Thoracic aorta (tissue), 2 donors: ENCODE results near the gene TRPV5. TPM values are rescaled to one million over a fixed set of nuclear protein-coding genes. Genes with fewer than 3 reads are reported as not detected.

Experiments used
- ATAC-seq: fragments of 150-250 bp; one replicate; pipeline ENCODE4 v1.8.0; 2017; ENCODE audit warnings: low read depth; ENCODE audit not compliant: insufficient number of reproducible peaks, low FRiP score
- DNase-seq: peaks from one replicate; pipeline ENCODE4 v3.0.0-alpha.2; 2020; ENCODE audit warnings: low spot score
- H3K27ac ChIP-seq, 2 donors: fragments of 200-600 bp; sonication (generic); 1 replicate in 1 of 2; 2 replicates in 1 of 2; pipeline ENCODE4 v1.5.1; 2016; ENCODE audit warnings: mild to moderate bottlenecking in 2 of 2, moderate library complexity in 2 of 2
- H3K27me3 ChIP-seq: fragments of 200-600 bp; sonication (generic); replicated peaks from 2 replicates; pipeline ENCODE4 v1.6.0; 2016; ENCODE audit warnings: mild to moderate bottlenecking; ENCODE audit not compliant: insufficient read depth
- H3K36me3 ChIP-seq: fragments of 200-600 bp; sonication (generic); one replicate; pipeline ENCODE4 v1.5.1; 2016
- H3K4me1 ChIP-seq, 2 donors: fragments of 200-600 bp; sonication (generic); 1 replicate in 1 of 2; 2 replicates in 1 of 2; pipeline versions ENCODE4 v1.5.1 to v1.6.0; 2016; ENCODE audit warnings: low read depth in 2 of 2, mild to moderate bottlenecking in 1 of 2; ENCODE audit not compliant: control insufficient read depth in 1 of 2
- H3K4me3 ChIP-seq: fragments of 200-600 bp; sonication (generic); 2 replicates; pipeline ENCODE4 v1.5.1; 2016; ENCODE audit warnings: mild to moderate bottlenecking
- H3K9me3 ChIP-seq: fragments of 200-600 bp; sonication (generic); 2 replicates; pipeline ENCODE4 v1.5.1; 2016
- total RNA-seq, 2 donors: library from RNA; depleted of rRNA; stranded (reverse); fragments of >200 nt; gene quantifications; one replicate each; pipeline versions ENCODE4 v1.1.0 to v1.2.3, GENCODE V29; 2016
- TF ChIP-seq, protein P1 (sequence below): fragments of 200-600 bp; sonication (generic); IDR thresholded peaks from one replicate; pipeline ENCODE4 v1.5.1; 2019; ENCODE audit warnings: antibody characterized with exemption

Gene TRPV5
- total RNA-seq, 2 donors from 2014 or later: not detected

DNA sequence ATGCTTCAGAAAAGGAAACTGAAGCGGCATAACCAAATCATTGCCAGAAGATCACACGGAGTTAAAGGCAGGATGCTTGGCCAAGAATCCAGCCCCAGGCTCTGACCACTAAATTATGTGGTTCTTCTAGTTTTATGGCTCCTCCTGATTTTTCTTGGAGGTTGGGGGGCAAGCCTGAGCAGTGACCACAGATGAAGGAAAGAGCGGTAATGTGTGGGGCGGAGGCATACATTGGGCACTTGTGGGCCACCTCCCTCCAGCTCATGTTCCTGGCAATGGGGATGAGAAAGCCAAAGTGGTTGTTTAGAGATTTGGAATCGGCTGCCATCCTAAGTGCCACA, 51.2 kb downstream of the TRPV5 start:
- H3K36me3 ChIP-seq: no peaks in the 10 kb centered on the region
- H3K4me1 ChIP-seq: peaks cover 0 to 5% of the 10 kb centered on the region in 2 donors
- no peak overlapping the region for H3K4me3 ChIP-seq
- TF ChIP-seq, protein P1, sequence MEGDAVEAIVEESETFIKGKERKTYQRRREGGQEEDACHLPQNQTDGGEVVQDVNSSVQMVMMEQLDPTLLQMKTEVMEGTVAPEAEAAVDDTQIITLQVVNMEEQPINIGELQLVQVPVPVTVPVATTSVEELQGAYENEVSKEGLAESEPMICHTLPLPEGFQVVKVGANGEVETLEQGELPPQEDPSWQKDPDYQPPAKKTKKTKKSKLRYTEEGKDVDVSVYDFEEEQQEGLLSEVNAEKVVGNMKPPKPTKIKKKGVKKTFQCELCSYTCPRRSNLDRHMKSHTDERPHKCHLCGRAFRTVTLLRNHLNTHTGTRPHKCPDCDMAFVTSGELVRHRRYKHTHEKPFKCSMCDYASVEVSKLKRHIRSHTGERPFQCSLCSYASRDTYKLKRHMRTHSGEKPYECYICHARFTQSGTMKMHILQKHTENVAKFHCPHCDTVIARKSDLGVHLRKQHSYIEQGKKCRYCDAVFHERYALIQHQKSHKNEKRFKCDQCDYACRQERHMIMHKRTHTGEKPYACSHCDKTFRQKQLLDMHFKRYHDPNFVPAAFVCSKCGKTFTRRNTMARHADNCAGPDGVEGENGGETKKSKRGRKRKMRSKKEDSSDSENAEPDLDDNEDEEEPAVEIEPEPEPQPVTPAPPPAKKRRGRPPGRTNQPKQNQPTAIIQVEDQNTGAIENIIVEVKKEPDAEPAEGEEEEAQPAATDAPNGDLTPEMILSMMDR: no peak
- H3K9me3 ChIP-seq: no peaks in the 10 kb centered on the region
- no peak for DNase-seq
- ATAC-seq: no peak
- no peaks in the 10 kb centered on the region for H3K27me3 ChIP-seq
- no peak overlapping the region for H3K27ac ChIP-seq

DNA sequence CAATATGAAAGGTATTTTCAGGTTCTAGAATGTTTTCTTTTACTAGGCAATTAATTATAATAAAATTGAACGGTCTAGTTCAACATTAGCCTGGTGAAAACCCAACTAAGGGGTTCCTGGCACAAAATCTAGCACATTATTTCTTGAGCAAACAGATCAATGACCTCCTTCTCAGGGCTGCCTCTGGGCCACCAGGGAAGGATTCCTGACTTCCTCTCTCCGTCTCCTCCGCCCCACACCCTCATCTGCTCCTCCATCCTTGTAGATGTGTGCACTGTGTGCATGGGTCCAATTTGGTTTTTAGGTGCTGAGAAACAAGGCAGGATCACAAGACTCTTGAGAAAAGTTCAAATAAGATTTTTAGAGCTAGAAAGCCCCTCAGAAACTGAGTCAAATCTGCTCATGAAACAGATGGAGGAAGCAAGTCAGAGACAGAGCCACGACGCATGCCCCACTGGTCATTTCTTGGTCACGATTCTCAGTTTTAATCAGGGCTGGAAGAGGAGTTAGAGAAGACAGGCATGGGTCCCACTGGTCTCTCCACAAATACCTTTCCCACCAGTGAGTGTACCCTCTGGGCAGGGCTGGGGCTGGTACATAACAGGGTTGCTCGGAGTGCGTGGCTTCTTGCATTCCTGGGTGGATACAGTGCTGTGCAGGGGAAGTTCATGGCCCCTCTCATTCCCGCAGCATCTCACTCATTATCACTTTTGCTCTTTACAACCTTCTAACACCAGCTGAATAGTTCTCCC, 51.8 kb downstream of the TRPV5 start:
- Histone ChIP-seq H3K4me3 (no peak overlapping the region), H3K36me3 (no peaks in the 10 kb centered on the region), H3K27ac (no peak overlapping the region), H3K9me3 (no peaks in the 10 kb centered on the region), H3K4me1 (peaks cover 0 to 5% of the 10 kb centered on the region in 2 donors), H3K27me3 (no peaks in the 10 kb centered on the region)
- TF ChIP-seq, protein P1: no peak
- no peak for DNase-seq
- ATAC-seq: no peak

DNA sequence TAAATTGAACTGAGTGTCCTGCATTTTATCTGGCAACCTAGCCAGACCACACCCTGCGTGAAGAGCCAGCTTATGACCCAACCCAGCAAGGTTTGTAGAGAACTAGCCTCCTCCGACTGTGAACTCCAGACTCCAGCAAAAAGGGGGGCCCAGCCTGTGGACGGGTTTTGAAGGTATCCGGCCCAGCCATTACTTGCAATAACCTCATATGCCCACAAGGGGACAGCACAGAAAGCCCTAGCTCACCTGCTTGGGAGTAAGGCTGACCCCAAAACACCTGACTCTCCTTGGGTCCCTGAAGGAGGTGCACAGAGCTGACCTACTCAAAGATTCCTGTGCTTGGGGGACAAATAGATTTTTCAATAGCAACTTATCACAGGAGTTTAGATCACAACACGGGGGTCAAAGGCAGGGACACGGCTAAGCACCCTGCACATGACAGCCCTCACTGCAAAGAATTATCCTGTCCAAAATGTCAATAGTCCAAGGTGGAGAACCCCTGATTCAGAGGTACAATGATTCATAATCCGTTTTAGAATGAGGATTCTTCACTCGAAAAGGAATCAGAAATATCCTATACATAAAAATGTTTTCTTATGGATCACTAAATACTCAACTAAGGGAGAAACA, 52.6 kb downstream of the TRPV5 start:
- DNase-seq: no peak
- Histone ChIP-seq H3K9me3 (no peaks in the 10 kb centered on the region), H3K4me3 (no peak overlapping the region), H3K27ac (no peak overlapping the region), H3K4me1 (peaks cover 0 to 5% of the 10 kb centered on the region in 2 donors), H3K27me3 (no peaks in the 10 kb centered on the region), H3K36me3 (no peaks in the 10 kb centered on the region)
- TF ChIP-seq, protein P1: peak; percentile 47
- no peak for ATAC-seq

DNA sequence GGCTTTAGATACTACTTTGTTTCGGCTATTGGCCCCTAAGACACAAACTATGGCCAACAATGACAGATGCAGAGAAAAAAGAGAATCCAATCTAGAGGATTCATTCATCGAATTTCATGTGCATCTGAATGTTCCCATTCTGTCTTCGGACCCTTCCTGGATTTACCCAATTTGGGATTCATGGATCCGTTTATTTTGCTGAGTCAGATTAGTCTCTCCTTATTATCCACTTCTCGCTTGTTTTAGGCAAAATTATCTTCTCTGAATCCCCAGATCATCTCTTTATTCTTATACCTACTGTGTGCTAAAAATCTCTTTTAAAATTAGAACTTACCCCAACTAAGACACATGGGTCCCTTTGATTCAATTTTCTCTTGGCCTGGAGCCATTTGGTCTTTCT, 54.5 kb downstream of the TRPV5 start:
- no peaks in the 10 kb centered on the region for H3K36me3 ChIP-seq
- no peak overlapping the region for H3K27ac ChIP-seq
- no peaks in the 10 kb centered on the region for H3K4me1 ChIP-seq
- no peaks in the 10 kb centered on the region for H3K27me3 ChIP-seq
- TF ChIP-seq, protein P1: no peak
- H3K4me3 ChIP-seq: no peak overlapping the region
- H3K9me3 ChIP-seq: no peaks in the 10 kb centered on the region
- ATAC-seq (no peak), DNase-seq (no peak)

DNA sequence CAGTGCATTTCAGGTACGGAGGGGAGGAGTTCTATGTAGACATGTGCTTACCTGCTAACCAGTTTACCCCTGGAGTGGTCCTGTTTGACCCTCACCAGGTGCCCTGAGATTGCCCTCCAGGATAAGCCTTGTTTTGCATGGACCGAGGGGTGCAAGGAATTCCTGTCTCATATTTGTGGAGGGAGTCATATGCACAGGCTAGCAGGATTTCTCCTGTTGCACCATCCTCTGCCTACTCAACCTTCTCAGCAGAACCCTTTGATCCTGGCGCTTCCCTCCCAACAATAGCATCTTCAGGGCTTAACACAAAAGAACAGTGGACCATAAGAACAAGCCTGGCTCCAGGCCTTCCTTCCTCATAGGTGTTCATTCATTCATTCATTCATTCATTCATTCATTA, 55.2 kb downstream of the TRPV5 start:
- Histone ChIP-seq H3K4me3 (no peak overlapping the region), H3K27me3 (no peaks in the 10 kb centered on the region), H3K9me3 (no peaks in the 10 kb centered on the region), H3K4me1 (no peaks in the 10 kb centered on the region), H3K36me3 (no peaks in the 10 kb centered on the region), H3K27ac (no peak overlapping the region)
- no peak for ATAC-seq
- DNase-seq: no peak
- TF ChIP-seq, protein P1: no peak
